ENCODE data around the gene TBC1D17.

- TF ChIP-seq, protein P1, sequence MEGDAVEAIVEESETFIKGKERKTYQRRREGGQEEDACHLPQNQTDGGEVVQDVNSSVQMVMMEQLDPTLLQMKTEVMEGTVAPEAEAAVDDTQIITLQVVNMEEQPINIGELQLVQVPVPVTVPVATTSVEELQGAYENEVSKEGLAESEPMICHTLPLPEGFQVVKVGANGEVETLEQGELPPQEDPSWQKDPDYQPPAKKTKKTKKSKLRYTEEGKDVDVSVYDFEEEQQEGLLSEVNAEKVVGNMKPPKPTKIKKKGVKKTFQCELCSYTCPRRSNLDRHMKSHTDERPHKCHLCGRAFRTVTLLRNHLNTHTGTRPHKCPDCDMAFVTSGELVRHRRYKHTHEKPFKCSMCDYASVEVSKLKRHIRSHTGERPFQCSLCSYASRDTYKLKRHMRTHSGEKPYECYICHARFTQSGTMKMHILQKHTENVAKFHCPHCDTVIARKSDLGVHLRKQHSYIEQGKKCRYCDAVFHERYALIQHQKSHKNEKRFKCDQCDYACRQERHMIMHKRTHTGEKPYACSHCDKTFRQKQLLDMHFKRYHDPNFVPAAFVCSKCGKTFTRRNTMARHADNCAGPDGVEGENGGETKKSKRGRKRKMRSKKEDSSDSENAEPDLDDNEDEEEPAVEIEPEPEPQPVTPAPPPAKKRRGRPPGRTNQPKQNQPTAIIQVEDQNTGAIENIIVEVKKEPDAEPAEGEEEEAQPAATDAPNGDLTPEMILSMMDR (IDR thresholded peaks at IDR 0.05), result no peak
- no peak for TF ChIP-seq POLR2A (IDR thresholded peaks at IDR 0.05)
Observed at GRCh38 chr19:49896863-49897621, 19.5 kb downstream of the TBC1D17 start, which contains the start of gene IL4I1.
